ENCODE data around the gene TBC1D9B. TPM values are rescaled to one million over a fixed set of nuclear protein-coding genes. Genes with fewer than 3 reads are reported as not detected.
A peak's percentile ranks its signal among the peaks of the same experiment; 100 is the strongest.

The TBC1D9B gene
- total RNA-seq = 34.7 and 55.8 TPM in 2 replicates

- DNase-seq (ENCODE audit: low read depth in 2 of 2) = peak; percentile 71 to 79
Measured at GRCh38 chr5:179907556-179908324, at the start of gene TBC1D9B. Gene TBC1D9B, minus strand, starts transcription at chr5:179907897. Its CDS starts 76 bp downstream, at chr5:179907821.

- no peak for DNase-seq (ENCODE audit: low read depth in 2 of 2)
Measured at GRCh38 chr5:179955630-179956029, 47.9 kb upstream of the TBC1D9B start.

GRCh38 chr5:179955062-179955461 is 47.4 kb upstream of the TBC1D9B start:
- DNase-seq (ENCODE audit: low read depth in 2 of 2) = no peak

GRCh38 chr5:179954434-179954833 is 46.7 kb upstream of the TBC1D9B start:
- DNase-seq (ENCODE audit: low read depth in 2 of 2) = no peak

- no peak for DNase-seq (ENCODE audit: low read depth in 2 of 2)
Measured at GRCh38 chr5:179953987-179954386, 46.3 kb upstream of the TBC1D9B start.

DNA sequence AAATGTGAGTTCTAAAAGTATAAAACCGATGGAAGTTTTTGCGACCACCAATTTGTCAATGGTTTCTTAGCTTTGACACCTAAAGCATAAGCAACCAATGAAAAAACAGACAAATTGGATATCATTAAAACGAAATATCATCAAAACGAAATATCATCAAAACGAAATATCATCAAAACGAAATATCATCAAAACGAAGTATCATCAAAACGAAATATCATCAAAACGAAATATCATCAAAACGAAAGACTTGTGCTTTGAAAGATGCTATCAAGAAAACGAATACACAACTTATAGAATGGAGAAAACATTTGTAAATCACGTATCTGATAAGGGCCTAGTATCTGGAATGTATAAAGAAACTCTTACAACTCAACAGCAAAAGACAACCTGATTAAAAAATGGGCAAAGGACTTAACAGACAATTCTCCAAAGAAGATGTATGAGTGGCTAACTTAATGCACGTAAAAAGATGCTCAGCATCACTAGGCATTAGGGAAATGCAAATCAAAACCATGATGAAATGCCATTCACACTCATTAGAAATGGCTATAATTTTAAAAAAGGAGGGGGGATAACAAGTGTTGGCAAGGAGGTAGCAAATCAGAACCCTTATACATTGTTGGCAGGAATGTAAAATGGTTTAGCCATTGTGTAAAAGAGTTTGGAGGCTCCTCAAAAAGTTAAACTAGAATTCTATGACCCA is 29.4 kb upstream of the TBC1D9B start:
- no peak for DNase-seq (ENCODE audit: low read depth in 2 of 2)

GRCh38 chr5:179930788-179931473 is 23.2 kb upstream of the TBC1D9B start:
- peak in 1 of 2 donors; percentile 35 for DNase-seq (ENCODE audit: low read depth in 2 of 2)

- DNase-seq (ENCODE audit: low read depth in 2 of 2) = peak in 1 of 2 donors; percentile 79
Measured at GRCh38 chr5:179927824-179928223, 20.1 kb upstream of the TBC1D9B start.

GRCh38 chr5:179926657-179927056 is 19.0 kb upstream of the TBC1D9B start:
- DNase-seq (ENCODE audit: low read depth in 2 of 2) = no peak

- no peak for DNase-seq (ENCODE audit: low read depth in 2 of 2)
Measured at GRCh38 chr5:179923436-179923835, 15.7 kb upstream of the TBC1D9B start.

DNA sequence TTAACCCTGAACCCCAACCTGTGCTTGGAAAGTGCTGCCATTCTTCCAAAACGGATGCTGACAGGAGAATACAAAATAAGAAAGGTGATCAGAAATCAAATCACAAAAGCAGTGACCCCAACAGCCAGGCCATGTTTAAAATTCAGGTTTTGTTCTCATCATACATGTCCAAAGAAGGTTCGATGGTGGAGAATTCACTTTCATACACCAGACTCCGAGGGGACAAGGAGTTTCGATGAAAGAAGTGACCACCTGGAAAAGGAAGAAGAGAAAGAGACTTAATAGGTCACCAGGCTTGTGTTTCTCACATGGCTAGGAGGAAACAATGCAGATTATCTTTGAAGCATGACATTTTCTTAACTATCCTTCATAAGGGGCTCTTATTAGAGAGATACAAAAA is 12.5 kb upstream of the TBC1D9B start:
- DNase-seq (ENCODE audit: low read depth in 2 of 2) = no peak

DNA sequence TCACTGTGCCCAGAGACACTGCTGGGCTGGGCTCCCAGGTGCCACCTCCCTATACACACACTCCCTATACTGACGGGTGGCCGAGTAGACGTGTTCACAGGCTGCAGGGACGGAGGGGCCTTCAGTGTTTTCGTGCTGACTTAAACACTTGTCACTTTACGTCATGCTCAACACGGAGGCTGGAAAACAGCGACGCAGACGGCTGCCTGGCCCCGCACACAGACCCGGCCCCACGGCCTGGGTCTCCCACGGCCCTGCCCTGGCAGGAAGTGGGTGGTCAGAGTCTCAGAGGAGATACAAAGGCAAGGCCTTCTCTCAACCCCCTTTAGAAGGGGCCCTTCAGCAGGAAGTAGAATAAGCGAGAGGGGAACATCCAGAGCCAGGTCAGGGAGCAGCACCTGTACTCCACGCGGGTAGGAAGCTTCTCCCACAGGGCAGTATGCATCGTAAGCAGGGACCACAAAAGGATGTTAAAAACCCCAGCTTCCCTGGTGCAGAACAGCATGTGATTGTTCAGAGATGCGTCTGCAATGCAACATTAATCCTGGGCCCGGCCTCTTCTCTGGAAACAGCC is 11.9 kb upstream of the TBC1D9B start:
- DNase-seq (ENCODE audit: low read depth in 2 of 2) = no peak

DNA sequence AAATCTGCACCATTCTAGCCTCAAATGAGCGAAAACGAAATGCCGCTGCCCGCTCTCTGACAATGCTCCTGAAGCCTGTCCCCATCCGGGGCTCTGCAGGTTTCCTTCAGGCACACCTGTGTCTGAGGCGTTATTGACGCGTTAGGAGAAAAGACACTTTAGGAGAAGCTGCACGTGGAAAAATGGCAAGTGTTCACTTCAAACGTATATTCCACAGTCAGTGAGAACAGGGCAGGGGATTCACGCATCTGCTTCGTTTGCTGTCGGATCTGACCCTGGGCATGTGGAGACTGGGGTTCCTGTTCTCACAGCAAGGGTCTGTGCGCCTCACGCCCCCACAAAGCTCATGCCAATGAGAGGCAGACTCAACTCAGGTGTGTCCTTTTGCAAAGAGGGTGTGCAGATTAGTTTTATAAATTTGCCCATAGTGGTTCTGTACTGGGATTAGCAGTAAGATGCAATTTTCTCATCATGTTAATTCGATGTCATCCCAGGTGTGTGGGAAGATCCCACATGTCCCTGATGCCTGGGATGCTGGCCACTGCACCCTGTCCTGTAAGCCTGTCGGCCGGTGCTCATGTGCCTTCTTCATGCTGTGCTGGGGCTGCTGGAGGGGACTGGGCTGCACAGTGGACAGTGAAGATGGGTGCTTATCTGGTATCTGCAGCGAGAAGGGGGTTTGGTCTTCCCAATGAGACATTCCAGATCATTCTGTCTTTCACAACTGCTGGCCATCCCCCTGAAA is 11.2 kb upstream of the TBC1D9B start:
- DNase-seq (ENCODE audit: low read depth in 2 of 2) = no peak

DNA sequence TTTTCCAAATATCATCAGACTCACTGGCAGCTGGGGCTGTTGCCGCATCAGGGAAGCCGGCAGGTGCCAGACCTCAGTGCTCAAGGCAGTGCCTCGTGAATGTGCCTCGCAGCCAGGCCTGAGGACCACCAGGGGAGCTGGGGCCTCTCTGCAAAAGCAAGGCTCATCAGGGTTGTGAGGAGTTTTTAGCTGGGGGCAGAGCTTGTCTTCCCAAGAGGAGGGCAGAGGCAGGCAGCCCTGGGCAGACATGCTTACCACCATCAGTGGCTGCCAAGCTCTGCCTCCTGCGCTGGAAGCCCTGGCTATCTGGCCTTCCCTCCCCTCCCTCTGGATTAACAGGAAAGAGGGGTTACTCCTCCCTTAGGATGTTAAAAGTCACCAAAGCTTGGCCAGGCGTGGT is 8.8 kb upstream of the TBC1D9B start:
- DNase-seq (ENCODE audit: low read depth in 2 of 2) = no peak

GRCh38 chr5:179915406-179915935 is 7.8 kb upstream of the TBC1D9B start:
- DNase-seq (ENCODE audit: low read depth in 2 of 2) = no peak

DNA sequence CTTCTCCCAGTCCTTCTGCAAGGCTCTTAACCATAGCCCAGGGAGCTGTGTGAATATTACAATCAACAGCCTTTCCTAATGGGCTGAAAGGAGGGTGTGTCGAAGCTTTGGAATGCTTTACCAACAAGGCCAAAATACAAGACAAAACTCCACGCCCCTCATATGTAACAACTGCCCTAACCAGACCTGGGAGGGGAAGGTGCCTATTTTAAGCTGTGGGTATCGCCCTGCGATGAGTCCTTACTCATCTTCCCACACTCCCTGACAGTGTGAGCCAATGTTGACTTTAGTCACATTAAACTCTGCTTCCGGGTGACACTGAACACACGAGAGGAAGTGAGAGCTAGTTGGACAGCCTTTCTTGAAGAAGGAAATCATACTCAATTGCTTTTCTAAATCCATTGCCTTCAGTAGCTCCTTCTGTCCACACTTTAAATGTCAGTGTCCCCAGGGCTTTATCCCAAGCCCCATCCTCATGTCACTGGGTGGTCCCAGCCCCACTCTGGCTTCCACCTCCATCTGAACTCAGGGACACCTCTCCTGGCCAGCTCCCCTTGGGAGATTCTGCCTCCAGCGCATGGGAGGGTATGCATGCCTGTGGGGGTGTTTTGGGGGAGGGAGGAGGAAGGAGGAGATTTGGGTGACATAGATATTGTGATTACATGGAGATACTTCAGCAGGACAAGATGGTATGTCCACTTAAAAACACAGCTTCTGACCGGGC is 6.5 kb upstream of the TBC1D9B start:
- peak in 1 of 2 donors; percentile 32 for DNase-seq (ENCODE audit: low read depth in 2 of 2)

GRCh38 chr5:179913461-179913860 is 5.8 kb upstream of the TBC1D9B start:
- DNase-seq (ENCODE audit: low read depth in 2 of 2) = no peak

DNA sequence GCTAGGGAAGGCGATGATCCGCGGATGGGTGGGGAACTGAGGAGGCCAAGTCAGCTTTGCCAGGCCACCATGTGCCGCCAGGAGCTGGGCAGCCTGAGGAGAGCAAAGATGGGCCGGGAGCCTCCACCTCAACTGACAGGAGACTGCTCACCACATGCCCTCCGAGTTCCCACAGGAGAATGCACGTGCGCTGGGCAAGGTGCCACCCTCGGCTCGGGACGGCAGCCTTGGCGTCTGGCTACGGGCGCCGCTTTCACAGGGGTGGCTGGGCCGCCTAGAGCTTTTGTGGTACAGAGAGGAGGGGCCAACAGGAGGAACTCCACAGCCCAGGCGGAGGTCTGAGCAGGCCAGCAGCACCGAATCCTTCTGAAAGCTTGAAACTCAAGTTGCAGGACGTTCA is 5.3 kb upstream of the TBC1D9B start:
- DNase-seq (ENCODE audit: low read depth in 2 of 2) = no peak

DNA sequence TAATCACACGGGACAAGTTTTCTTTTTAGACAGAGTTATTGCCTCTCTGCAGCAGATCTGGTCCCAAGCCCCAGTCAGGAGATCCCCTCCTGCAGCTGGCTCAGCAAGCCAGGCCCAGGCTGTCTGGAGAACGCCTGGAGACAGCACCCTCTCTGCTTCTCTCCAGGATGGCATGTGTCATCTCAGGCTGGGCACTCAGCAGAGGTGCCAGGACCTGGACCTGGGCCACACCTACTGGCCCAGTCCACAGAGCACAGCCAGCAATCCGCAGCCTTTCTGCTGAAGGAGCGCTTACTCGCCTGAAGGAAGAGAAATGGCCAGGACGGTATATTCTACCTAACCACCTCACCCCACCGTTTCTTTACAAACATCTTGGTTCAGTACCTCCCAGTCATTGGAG is 4.7 kb upstream of the TBC1D9B start:
- DNase-seq (ENCODE audit: low read depth in 2 of 2) = no peak

GRCh38 chr5:179909224-179909623 is 1.5 kb upstream of the TBC1D9B start:
- no peak for DNase-seq (ENCODE audit: low read depth in 2 of 2)

All from lung microvascular endothelial cell (primary cell).